ENCODE measurements around the gene EEIG2. TPM values are rescaled to one million over a fixed set of nuclear protein-coding genes. Genes with fewer than 3 reads are reported as not detected.

Gene EEIG2
- total and polyA plus RNA-seq, 9 of the 15 experiments (the other 6 are each of a cell fraction or from before 2014, with no cell fraction given): 6.1 to 26.9 (median 15.2) TPM

GRCh38 chr1:108570128-108570527, 10.2 kb downstream of the EEIG2 start:
- Histone ChIP-seq H2AFZ (ENCODE audit: low read depth, low read length) (no peak overlapping the region), H3K4me1 (replicated peaks in 1 of 2; ENCODE audit: control insufficient read depth in 2 of 2, insufficient read depth in 2 of 2, low read length in 2 of 2) (peaks cover 0 to 17% of the 10 kb centered on the region in 2 experiments; a peak in 2 of 5 replicates), H4K20me1 (replicated peaks; ENCODE audit: control insufficient read depth, insufficient read depth, low read length) (0 out of 2 replicates have a peak, but pooled peaks cover 3% of the 10 kb centered on the region), H3K27me3 (ENCODE audit: control insufficient read depth in 2 of 2, insufficient read depth in 2 of 2, low read length in 2 of 2) (no peaks in the 10 kb centered on the region), H3K4me3 (no peak overlapping the region), H3K79me2 (ENCODE audit: control insufficient read depth, insufficient read depth, low read length) (peaks cover 52% of the 10 kb centered on the region), H3K9me1 (ENCODE audit: control insufficient read depth, insufficient read depth, low read length) (no peaks in the 10 kb centered on the region), H3K9me3 (replicated peaks; ENCODE audit: control insufficient read depth, insufficient read depth, low read depth, low read length) (no peaks in the 10 kb centered on the region), H3K9ac (ENCODE audit: insufficient read depth in 1 of 2, low read depth in 2 of 2, low read length in 2 of 2) (no peak overlapping the region), H3K27ac (ENCODE audit: extremely low read depth, low read depth, low read length) (no peak overlapping the region), H3K36me3 (ENCODE audit: control insufficient read depth, insufficient read depth, low read length) (no peaks in the 10 kb centered on the region; the same call in 2 of the 3 replicates), H3K4me2 (ENCODE audit: insufficient read depth, low read length) (no peak overlapping the region)
- ATAC-seq (peak; percentile 99), FAIRE-seq (peak; percentile 92), DNase-seq (ENCODE audit: extremely low read depth in 1 of 4, low spot score in 3 of 4) (peak in 2 of 4 experiments; percentile 63 to 66)
- no TSS peak for BruUV-seq (replicated peaks)
- in situ Hi-C loops (cut with MboI) (no loop called here), intact Hi-C loops (cut with micrococcal nuclease) (loop anchor here (1.0 to 2.0 kb wide), 2 partner anchors 57 to 243 kb away; no protein-coding TSS in a partner anchor)
- ChIA-PET CTCF (ENCODE audit: low intra/inter-chr PET ratio) (interaction anchor here (0.6 to 2.1 kb wide), 2 partner anchors 58 to 80 kb away, joined by 3 to 9 read pairs; no protein-coding TSS in a partner anchor), POLR2A (interaction anchor here (1.0 to 2.0 kb wide), 3 partner anchors 10 to 14 kb away, joined by 3 to 12 read pairs (median 4); partner anchors contain the start of gene EEIG2)
- TF ChIP-seq TAF7 (tag; IDR thresholded peaks at IDR 0.05): no peak
- peak; percentile 16 to 43; a peak in 1 of 4 replicates for TF ChIP-seq MNT (conservative IDR thresholded peaks at IDR 0.05)
- TF ChIP-seq ARNT (IDR thresholded peaks at IDR 0.05): no peak
- TF ChIP-seq MXI1 (IDR thresholded peaks at IDR 0.05; ENCODE audit: low read depth, low read length): no peak
- no peak for TF ChIP-seq ZSCAN29 (IDR thresholded peaks at IDR 0.05)
- TF ChIP-seq FIP1L1 (IDR thresholded peaks at IDR 0.05; ENCODE audit: low read depth, low read length, poor library complexity, severe bottlenecking): no peak
- TF ChIP-seq HMGXB4 (CRISPR knock-in tag; IDR thresholded peaks at IDR 0.05): no peak
- TF ChIP-seq RAD21 (CRISPR knock-in tag; conservative IDR thresholded peaks at IDR 0.05 in 1 of 2, IDR thresholded peaks at IDR 0.05 in 1 of 2): peak; percentile 56 to 81
- TF ChIP-seq PRMT5 (CRISPR knock-in tag; IDR thresholded peaks at IDR 0.05): no peak
- no peak for TF ChIP-seq TAF9B (IDR thresholded peaks at IDR 0.05; ENCODE audit: partially characterized antibody)
- 0 out of 2 replicates have a peak, but pooled peaks have one; percentile 28 for TF ChIP-seq L3MBTL2 (IDR thresholded peaks at IDR 0.05)
- 0 out of 2 replicates have a peak, but pooled peaks have one; percentile 6 for TF ChIP-seq BHLHE40 (IDR thresholded peaks at IDR 0.05; ENCODE audit: low read length)
- no peak for TF ChIP-seq FOXO4 (CRISPR knock-in tag; IDR thresholded peaks at IDR 0.05)
- no peak for TF ChIP-seq E2F1 (CRISPR knock-in tag; IDR thresholded peaks at IDR 0.05)
- no peak for TF ChIP-seq ZNF583 (CRISPR knock-in tag; IDR thresholded peaks at IDR 0.05)
- no peak for TF ChIP-seq SP2 (IDR thresholded peaks at IDR 0.05; ENCODE audit: extremely low read depth, low read depth, low read length, poor library complexity, severe bottlenecking)
- TF ChIP-seq SPI1 (IDR thresholded peaks at IDR 0.05; ENCODE audit: borderline replicate concordance, low read depth, low read length): peak; percentile 80
- TF ChIP-seq ZKSCAN3 (CRISPR knock-in tag; IDR thresholded peaks at IDR 0.05): no peak

All from K562 (cell line).